Measurements from ENCODE around the gene ERP29. TPM values are rescaled to one million over a fixed set of nuclear protein-coding genes. Genes with fewer than 3 reads are reported as not detected.
"Not testable (repeated sequence)": the region's sequence is repeated elsewhere in the genome, so short reads cannot be mapped to it uniquely, and the experiment has no call there.

The ERP29 gene
- total RNA-seq, 1 donor from 2014 or later = 159 TPM

GRCh38 chr12:111998015-111998414, 15.2 kb upstream of the ERP29 start:
- Histone ChIP-seq H3K27me3 (ENCODE audit: control insufficient read depth, insufficient read depth, low read length) (no peaks in the 10 kb centered on the region), H3K4me3 (ENCODE audit: low read depth, low read length) (no peak overlapping the region), H3K36me3 (ENCODE audit: control insufficient read depth, insufficient read depth, low read length) (no peaks in the 10 kb centered on the region)
- TF ChIP-seq CTCF (IDR thresholded peaks at IDR 0.05; ENCODE audit: insufficient read depth, low read length, severe bottlenecking) = no peak
- FAIRE-seq = no peak
- DNase-seq (ENCODE audit: low read depth) = no peak

GRCh38 chr12:111999129-111999528, 14.1 kb upstream of the ERP29 start:
- not testable (repeated sequence) for H3K4me3 ChIP-seq (ENCODE audit: low read depth, low read length); DNase-seq (ENCODE audit: low read depth); H3K27me3 ChIP-seq (ENCODE audit: control insufficient read depth, insufficient read depth, low read length); H3K36me3 ChIP-seq (ENCODE audit: control insufficient read depth, insufficient read depth, low read length); FAIRE-seq

DNA sequence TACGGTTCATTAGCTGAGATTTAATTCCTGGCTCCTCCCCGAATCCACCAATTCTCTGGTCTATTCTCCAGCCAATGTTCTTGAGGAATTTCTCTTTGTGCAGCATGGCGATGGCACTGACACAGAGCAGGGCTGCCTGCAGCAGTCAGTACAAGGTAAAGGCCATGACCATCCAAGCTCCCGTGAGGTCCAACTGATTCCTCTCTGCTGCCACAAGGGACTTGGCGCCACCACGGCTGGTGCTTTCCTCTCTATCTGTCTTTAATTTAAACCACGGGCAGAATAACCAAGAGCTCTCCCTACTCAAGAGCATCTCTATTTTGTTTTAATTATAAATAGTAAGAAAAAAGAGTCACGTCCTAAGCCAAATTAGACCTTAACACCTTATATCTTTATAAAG, 12.4 kb upstream of the ERP29 start:
- no peaks in the 10 kb centered on the region for H3K36me3 ChIP-seq (ENCODE audit: control insufficient read depth, insufficient read depth, low read length)
- H3K4me3 ChIP-seq (ENCODE audit: low read depth, low read length) = no peak overlapping the region
- FAIRE-seq (no peak), DNase-seq (ENCODE audit: low read depth) (no peak)
- no peak for TF ChIP-seq CTCF (IDR thresholded peaks at IDR 0.05; ENCODE audit: insufficient read depth, low read length, severe bottlenecking)
- H3K27me3 ChIP-seq (ENCODE audit: control insufficient read depth, insufficient read depth, low read length) = no peaks in the 10 kb centered on the region

DNA sequence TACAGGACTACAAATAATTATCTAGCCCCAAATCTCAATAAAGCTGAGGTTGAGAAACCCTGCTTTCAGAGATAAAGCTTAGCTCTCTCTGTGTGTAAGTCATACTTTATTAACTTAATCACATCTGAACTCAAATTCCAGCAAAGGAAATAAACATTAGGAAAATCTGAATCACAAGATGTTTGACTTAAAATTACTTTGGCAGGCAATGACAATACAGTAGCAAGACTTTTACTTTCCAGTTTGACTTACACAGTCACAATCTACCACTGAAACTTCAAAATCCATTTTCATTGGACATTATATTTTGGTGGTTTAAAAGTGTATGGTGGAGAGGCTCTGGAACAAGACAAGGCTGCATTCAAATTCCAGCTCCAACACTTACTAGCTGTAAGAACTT, 11.7 kb upstream of the ERP29 start:
- Histone ChIP-seq H3K27me3 (ENCODE audit: control insufficient read depth, insufficient read depth, low read length) (no peaks in the 10 kb centered on the region), H3K4me3 (ENCODE audit: low read depth, low read length) (no peak overlapping the region), H3K36me3 (ENCODE audit: control insufficient read depth, insufficient read depth, low read length) (no peaks in the 10 kb centered on the region)
- TF ChIP-seq CTCF (IDR thresholded peaks at IDR 0.05; ENCODE audit: insufficient read depth, low read length, severe bottlenecking) = no peak
- FAIRE-seq = no peak
- no peak for DNase-seq (ENCODE audit: low read depth)

GRCh38 chr12:112004041-112004440, 9.2 kb upstream of the ERP29 start:
- no peaks in the 10 kb centered on the region for H3K36me3 ChIP-seq (ENCODE audit: control insufficient read depth, insufficient read depth, low read length)
- H3K27me3 ChIP-seq (ENCODE audit: control insufficient read depth, insufficient read depth, low read length) = no peaks in the 10 kb centered on the region
- FAIRE-seq = no peak
- no peak overlapping the region for H3K4me3 ChIP-seq (ENCODE audit: low read depth, low read length)
- TF ChIP-seq CTCF (IDR thresholded peaks at IDR 0.05; ENCODE audit: insufficient read depth, low read length, severe bottlenecking) = no peak
- DNase-seq (ENCODE audit: low read depth) = no peak

GRCh38 chr12:112005419-112006395, 7.5 kb upstream of the ERP29 start:
- no peak overlapping the region for H3K4me3 ChIP-seq (ENCODE audit: low read depth, low read length)
- TF ChIP-seq CTCF (IDR thresholded peaks at IDR 0.05; ENCODE audit: insufficient read depth, low read length, severe bottlenecking) = no peak
- H3K27me3 ChIP-seq (ENCODE audit: control insufficient read depth, insufficient read depth, low read length) = no peaks in the 10 kb centered on the region
- DNase-seq (ENCODE audit: low read depth) (peak; percentile 44), FAIRE-seq (no peak)
- no peaks in the 10 kb centered on the region for H3K36me3 ChIP-seq (ENCODE audit: control insufficient read depth, insufficient read depth, low read length)
